GM12878 (cell line): ENCODE data around the gene SLCO2B1. TPM values are rescaled to one million over a fixed set of nuclear protein-coding genes. Genes with fewer than 3 reads are reported as not detected.

Experiments
- PML ChIP-seq: IDR thresholded peaks from 2 replicates; pipeline ENCODE4 v1.6.1; 2012; ENCODE audit warnings: low read length, inconsistent platforms
- STAT1 ChIP-seq: fragments of 450-650 bp; conservative IDR thresholded peaks from 2 replicates; pipeline ENCODE4 v1.6.1; 2014; ENCODE audit warnings: antibody characterized with exemption, mild to moderate bottlenecking
- STAT3 ChIP-seq: IDR thresholded peaks from 2 replicates; pipeline ENCODE4 v1.6.1; 2011; ENCODE audit warnings: low read depth, low read length, improper control_type of control experiment
- ZNF24 ChIP-seq: fragments of 450-650 bp; IDR thresholded peaks from 2 replicates; pipeline ENCODE4 v1.6.1; 2017; ENCODE audit warnings: antibody characterized with exemption, mild to moderate bottlenecking
- polyA plus RNA-seq, 11 experiments: library from polyadenylated mRNA; depleted of rRNA in 4 of 11; unstranded in 6 of 11; stranded (reverse) in 5 of 11; fragments of >200 nt; fragmentation: Nextera tagmentation in 4 of 11; fragmentation: Illumina TruSeq in 1 of 11; extraction: Ambion mirVana in 4 of 11; extraction: Trizol in 1 of 11; gene quantifications; 1 replicate in 1 of 11; 2 replicates in 10 of 11; pipeline versions ENCODE4 v1.2.1 to v1.2.3, GENCODE V29; 2011 to 2016; ENCODE audit warnings: inconsistent platforms in 2 of 11, missing spikeins in 2 of 11, low read depth in 1 of 11
- total RNA-seq, 4 experiments: library from RNA; depleted of rRNA in 3 of 4; stranded (reverse); fragments of >200 nt in 3 of 4; fragmentation: Illumina TruSeq in 1 of 4; extraction: Trizol in 1 of 4; gene quantifications; 2 replicates each; pipeline versions ENCODE4 v1.2.1 to v1.2.3, GENCODE V29; 2013 to 2021
- TF ChIP-seq, protein P1 (sequence below): fragments of 450-650 bp; IDR thresholded peaks from 2 replicates; pipeline ENCODE4 v1.6.1; 2017; ENCODE audit warnings: mild to moderate bottlenecking, moderate library complexity
- TF ChIP-seq, protein P2 (sequence below): fragments of 450-650 bp; formaldehyde crosslinking; IDR thresholded peaks from 2 replicates; pipeline ENCODE4 v1.5.0; 2022; ENCODE audit warnings: mild to moderate bottlenecking, missing genetic modification characterization
- TF ChIP-seq, protein P3 (sequence below): fragments of 450-650 bp; IDR thresholded peaks from 2 replicates; pipeline ENCODE4 v1.6.1; 2016; ENCODE audit warnings: mild to moderate bottlenecking

Gene SLCO2B1
- total and polyA plus RNA-seq, 10 of the 15 experiments (the other 5 are each of a cell fraction or from before 2014, with no cell fraction given) = 0.05 to 3.5 (median 0.93) TPM; not detected in 2

DNA sequence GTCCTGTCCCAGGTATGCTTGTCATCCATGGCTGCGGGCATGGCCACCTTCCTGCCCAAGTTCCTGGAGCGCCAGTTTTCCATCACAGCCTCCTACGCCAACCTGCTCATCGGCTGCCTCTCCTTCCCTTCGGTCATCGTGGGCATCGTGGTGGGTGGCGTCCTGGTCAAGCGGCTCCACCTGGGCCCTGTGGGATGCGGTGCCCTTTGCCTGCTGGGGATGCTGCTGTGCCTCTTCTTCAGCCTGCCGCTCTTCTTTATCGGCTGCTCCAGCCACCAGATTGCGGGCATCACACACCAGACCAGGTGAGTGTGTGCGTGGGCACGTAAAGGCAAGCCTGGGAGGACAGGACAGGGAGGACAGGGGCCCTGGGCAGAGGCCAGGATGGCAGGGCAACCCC is 42.4 kb downstream of the SLCO2B1 start (continued):
- TF ChIP-seq, protein P1, sequence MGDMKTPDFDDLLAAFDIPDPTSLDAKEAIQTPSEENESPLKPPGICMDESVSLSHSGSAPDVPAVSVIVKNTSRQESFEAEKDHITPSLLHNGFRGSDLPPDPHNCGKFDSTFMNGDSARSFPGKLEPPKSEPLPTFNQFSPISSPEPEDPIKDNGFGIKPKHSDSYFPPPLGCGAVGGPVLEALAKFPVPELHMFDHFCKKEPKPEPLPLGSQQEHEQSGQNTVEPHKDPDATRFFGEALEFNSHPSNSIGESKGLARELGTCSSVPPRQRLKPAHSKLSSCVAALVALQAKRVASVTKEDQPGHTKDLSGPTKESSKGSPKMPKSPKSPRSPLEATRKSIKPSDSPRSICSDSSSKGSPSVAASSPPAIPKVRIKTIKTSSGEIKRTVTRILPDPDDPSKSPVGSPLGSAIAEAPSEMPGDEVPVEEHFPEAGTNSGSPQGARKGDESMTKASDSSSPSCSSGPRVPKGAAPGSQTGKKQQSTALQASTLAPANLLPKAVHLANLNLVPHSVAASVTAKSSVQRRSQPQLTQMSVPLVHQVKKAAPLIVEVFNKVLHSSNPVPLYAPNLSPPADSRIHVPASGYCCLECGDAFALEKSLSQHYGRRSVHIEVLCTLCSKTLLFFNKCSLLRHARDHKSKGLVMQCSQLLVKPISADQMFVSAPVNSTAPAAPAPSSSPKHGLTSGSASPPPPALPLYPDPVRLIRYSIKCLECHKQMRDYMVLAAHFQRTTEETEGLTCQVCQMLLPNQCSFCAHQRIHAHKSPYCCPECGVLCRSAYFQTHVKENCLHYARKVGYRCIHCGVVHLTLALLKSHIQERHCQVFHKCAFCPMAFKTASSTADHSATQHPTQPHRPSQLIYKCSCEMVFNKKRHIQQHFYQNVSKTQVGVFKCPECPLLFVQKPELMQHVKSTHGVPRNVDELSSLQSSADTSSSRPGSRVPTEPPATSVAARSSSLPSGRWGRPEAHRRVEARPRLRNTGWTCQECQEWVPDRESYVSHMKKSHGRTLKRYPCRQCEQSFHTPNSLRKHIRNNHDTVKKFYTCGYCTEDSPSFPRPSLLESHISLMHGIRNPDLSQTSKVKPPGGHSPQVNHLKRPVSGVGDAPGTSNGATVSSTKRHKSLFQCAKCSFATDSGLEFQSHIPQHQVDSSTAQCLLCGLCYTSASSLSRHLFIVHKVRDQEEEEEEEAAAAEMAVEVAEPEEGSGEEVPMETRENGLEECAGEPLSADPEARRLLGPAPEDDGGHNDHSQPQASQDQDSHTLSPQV = no peak
- TF ChIP-seq STAT3 (no peak), PML (no peak), STAT1 (no peak), ZNF24 (no peak)
- TF ChIP-seq, protein P2, sequence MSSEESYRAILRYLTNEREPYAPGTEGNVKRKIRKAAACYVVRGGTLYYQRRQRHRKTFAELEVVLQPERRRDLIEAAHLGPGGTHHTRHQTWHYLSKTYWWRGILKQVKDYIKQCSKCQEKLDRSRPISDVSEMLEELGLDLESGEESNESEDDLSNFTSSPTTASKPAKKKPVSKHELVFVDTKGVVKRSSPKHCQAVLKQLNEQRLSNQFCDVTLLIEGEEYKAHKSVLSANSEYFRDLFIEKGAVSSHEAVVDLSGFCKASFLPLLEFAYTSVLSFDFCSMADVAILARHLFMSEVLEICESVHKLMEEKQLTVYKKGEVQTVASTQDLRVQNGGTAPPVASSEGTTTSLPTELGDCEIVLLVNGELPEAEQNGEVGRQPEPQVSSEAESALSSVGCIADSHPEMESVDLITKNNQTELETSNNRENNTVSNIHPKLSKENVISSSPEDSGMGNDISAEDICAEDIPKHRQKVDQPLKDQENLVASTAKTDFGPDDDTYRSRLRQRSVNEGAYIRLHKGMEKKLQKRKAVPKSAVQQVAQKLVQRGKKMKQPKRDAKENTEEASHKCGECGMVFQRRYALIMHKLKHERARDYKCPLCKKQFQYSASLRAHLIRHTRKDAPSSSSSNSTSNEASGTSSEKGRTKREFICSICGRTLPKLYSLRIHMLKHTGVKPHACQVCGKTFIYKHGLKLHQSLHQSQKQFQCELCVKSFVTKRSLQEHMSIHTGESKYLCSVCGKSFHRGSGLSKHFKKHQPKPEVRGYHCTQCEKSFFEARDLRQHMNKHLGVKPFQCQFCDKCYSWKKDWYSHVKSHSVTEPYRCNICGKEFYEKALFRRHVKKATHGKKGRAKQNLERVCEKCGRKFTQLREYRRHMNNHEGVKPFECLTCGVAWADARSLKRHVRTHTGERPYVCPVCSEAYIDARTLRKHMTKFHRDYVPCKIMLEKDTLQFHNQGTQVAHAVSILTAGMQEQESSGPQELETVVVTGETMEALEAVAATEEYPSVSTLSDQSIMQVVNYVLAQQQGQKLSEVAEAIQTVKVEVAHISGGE (CRISPR knock-in tag) = no peak
- TF ChIP-seq, protein P3, sequence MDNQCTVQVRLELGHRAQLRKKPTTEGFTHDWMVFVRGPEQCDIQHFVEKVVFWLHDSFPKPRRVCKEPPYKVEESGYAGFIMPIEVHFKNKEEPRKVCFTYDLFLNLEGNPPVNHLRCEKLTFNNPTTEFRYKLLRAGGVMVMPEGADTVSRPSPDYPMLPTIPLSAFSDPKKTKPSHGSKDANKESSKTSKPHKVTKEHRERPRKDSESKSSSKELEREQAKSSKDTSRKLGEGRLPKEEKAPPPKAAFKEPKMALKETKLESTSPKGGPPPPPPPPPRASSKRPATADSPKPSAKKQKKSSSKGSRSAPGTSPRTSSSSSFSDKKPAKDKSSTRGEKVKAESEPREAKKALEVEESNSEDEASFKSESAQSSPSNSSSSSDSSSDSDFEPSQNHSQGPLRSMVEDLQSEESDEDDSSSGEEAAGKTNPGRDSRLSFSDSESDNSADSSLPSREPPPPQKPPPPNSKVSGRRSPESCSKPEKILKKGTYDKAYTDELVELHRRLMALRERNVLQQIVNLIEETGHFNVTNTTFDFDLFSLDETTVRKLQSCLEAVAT = no peak
